Measurements from ENCODE around the gene STATH. TPM values are rescaled to one million over a fixed set of nuclear protein-coding genes. Genes with fewer than 3 reads are reported as not detected.

The STATH gene
- polyA plus RNA-seq, 5 donors, result 0.26 TPM; not detected in 4

Other genes starting within 250 kb of the STATH start
- gene SULT1B1, start 235.3 kb upstream of the STATH start, polyA plus RNA-seq (ENCODE audit: insufficient read depth in 1 of 5, insufficient read length in 5 of 5, low replicate concordance in 1 of 5), result 1 to 10 TPM; 1.5 to 3.3 (median 2.6) TPM
- gene SULT1E1, start 135.8 kb upstream of the STATH start, polyA plus RNA-seq (ENCODE audit: insufficient read depth in 1 of 5, insufficient read length in 5 of 5, low replicate concordance in 1 of 5), result 100 to 1,000 TPM; 131 to 423 (median 212) TPM
- not detected for gene CSN1S1, start 64.9 kb upstream of the STATH start, polyA plus RNA-seq (ENCODE audit: insufficient read depth in 1 of 5, insufficient read length in 5 of 5, low replicate concordance in 1 of 5)
- not detected for gene CSN2, start 30.2 kb upstream of the STATH start, polyA plus RNA-seq (ENCODE audit: insufficient read depth in 1 of 5, insufficient read length in 5 of 5, low replicate concordance in 1 of 5)
- gene HTN3, start 32.5 kb downstream of the STATH start, polyA plus RNA-seq (ENCODE audit: insufficient read depth in 1 of 5, insufficient read length in 5 of 5, low replicate concordance in 1 of 5), result not detected
- gene HTN1, start 54.5 kb downstream of the STATH start, polyA plus RNA-seq (ENCODE audit: insufficient read depth in 1 of 5, insufficient read length in 5 of 5, low replicate concordance in 1 of 5), result under 1 TPM in 2 of 5 donors, not detected in 3; 0.03 to 0.05 TPM
- gene PRR27, start 158.3 kb downstream of the STATH start, polyA plus RNA-seq (ENCODE audit: insufficient read depth in 1 of 5, insufficient read length in 5 of 5, low replicate concordance in 1 of 5), result under 1 TPM; 0.05 to 0.21 (median 0.09) TPM
- 10 to 100 TPM in 4 of 5 donors, 1 to 10 TPM in 1; 9.5 to 21.9 (median 16.0) TPM for gene ODAM, start 199.8 kb downstream of the STATH start, polyA plus RNA-seq (ENCODE audit: insufficient read depth in 1 of 5, insufficient read length in 5 of 5, low replicate concordance in 1 of 5)
- not detected for gene FDCSP, start 230.2 kb downstream of the STATH start, polyA plus RNA-seq (ENCODE audit: insufficient read depth in 1 of 5, insufficient read length in 5 of 5, low replicate concordance in 1 of 5)
- gene CSN3, start 246.6 kb downstream of the STATH start, polyA plus RNA-seq (ENCODE audit: insufficient read depth in 1 of 5, insufficient read length in 5 of 5, low replicate concordance in 1 of 5), result not detected

Measured in right lung (tissue), 5 donors.